ENCODE measurements around the gene FOXF2. TPM values are rescaled to one million over a fixed set of nuclear protein-coding genes. Genes with fewer than 3 reads are reported as not detected.

FOXF2 gene
- total RNA-seq, 2 donors from 2014 or later = 0.11 TPM; not detected in 1

- Histone ChIP-seq H3K4me1 (ENCODE audit: control insufficient read depth, insufficient read depth, low read length) (no peaks in the 10 kb centered on the region), H3K36me3 (ENCODE audit: control insufficient read depth, insufficient read depth, low read length) (no peaks in the 10 kb centered on the region), H3K27me3 (ENCODE audit: control insufficient read depth, insufficient read depth, low read length, poor library complexity, severe bottlenecking) (peaks cover 96% of the 10 kb centered on the region), H3K27ac (ENCODE audit: low read depth, low read length) (no peak overlapping the region), H3K9me3 (ENCODE audit: control insufficient read depth, low read length) (no peaks in the 10 kb centered on the region), H3K9ac (ENCODE audit: extremely low read depth, low read length, poor library complexity, severe bottlenecking) (no peak overlapping the region), H3K4me3 (ENCODE audit: low read length) (no peak overlapping the region)
- whole genome bisulfite sequencing, 2 experiments (ENCODE audit: insufficient coverage in 1 of 2, insufficient read length in 1 of 2) = 5 to 13% methylated on average over 12 to 34 of the region's 34 CpGs
- H3K36me3 Mint-ChIP-seq (ENCODE audit: low read depth) = no peaks in the 10 kb centered on the region
- H3K4me1 Mint-ChIP-seq = peaks cover 22% of the 10 kb centered on the region
- peak; percentile 71 for DNase-seq
- H3K27me3 Mint-ChIP-seq (ENCODE audit: insufficient read depth) = peaks cover 95% of the 10 kb centered on the region
- no peak for TF ChIP-seq CTCF (conservative IDR thresholded peaks at IDR 0.05)
- H3K4me3 Mint-ChIP-seq = peak overlapping the region; percentile 33
- no peak overlapping the region for H3K27ac Mint-ChIP-seq
- no peaks in the 10 kb centered on the region for H3K9me3 Mint-ChIP-seq
These were observed 4.7 kb upstream of the FOXF2 start for GRCh38 chr6:1384549-1385128.

GRCh38 chr6:1385129-1386037 lies 4.0 kb upstream of the FOXF2 start:
- no peaks in the 10 kb centered on the region for H3K9me3 Mint-ChIP-seq
- 5 to 7% methylated on average over 30 to 38 of the region's 39 CpGs for WGBS, 2 experiments (ENCODE audit: insufficient coverage in 1 of 2, insufficient read length in 1 of 2)
- peak; percentile 77 for DNase-seq
- Histone ChIP-seq H3K4me1 (ENCODE audit: control insufficient read depth, insufficient read depth, low read length) (no peaks in the 10 kb centered on the region), H3K27ac (ENCODE audit: low read depth, low read length) (no peak overlapping the region), H3K9ac (ENCODE audit: extremely low read depth, low read length, poor library complexity, severe bottlenecking) (no peak overlapping the region), H3K27me3 (ENCODE audit: control insufficient read depth, insufficient read depth, low read length, poor library complexity, severe bottlenecking) (peaks cover 94% of the 10 kb centered on the region), H3K36me3 (ENCODE audit: control insufficient read depth, insufficient read depth, low read length) (no peaks in the 10 kb centered on the region), H3K9me3 (ENCODE audit: control insufficient read depth, low read length) (no peaks in the 10 kb centered on the region), H3K4me3 (ENCODE audit: low read length) (no peak overlapping the region)
- TF ChIP-seq CTCF (conservative IDR thresholded peaks at IDR 0.05) = no peak
- no peaks in the 10 kb centered on the region for H3K36me3 Mint-ChIP-seq (ENCODE audit: low read depth)
- peaks cover 22% of the 10 kb centered on the region for H3K4me1 Mint-ChIP-seq
- no peak overlapping the region for H3K27ac Mint-ChIP-seq
- H3K4me3 Mint-ChIP-seq = no peak overlapping the region
- H3K27me3 Mint-ChIP-seq (ENCODE audit: insufficient read depth) = peaks cover 93% of the 10 kb centered on the region

GRCh38 chr6:1386038-1386709 lies 3.2 kb upstream of the FOXF2 start:
- Mint-ChIP-seq H3K4me1 (peaks cover 22% of the 10 kb centered on the region), H3K27me3 (ENCODE audit: insufficient read depth) (peaks cover 92% of the 10 kb centered on the region), H3K27ac (no peak overlapping the region), H3K9me3 (no peaks in the 10 kb centered on the region), H3K36me3 (ENCODE audit: low read depth) (no peaks in the 10 kb centered on the region), H3K4me3 (no peak overlapping the region)
- DNase-seq = peak; percentile 37
- WGBS, 2 experiments (ENCODE audit: insufficient coverage in 1 of 2, insufficient read length in 1 of 2) = 31 to 44% methylated on average over 3 to 4 of the region's 4 CpGs
- no peak overlapping the region for H3K4me3 ChIP-seq (ENCODE audit: low read length)
- TF ChIP-seq CTCF (conservative IDR thresholded peaks at IDR 0.05) = no peak
- no peak overlapping the region for H3K27ac ChIP-seq (ENCODE audit: low read depth, low read length)
- peaks cover 94% of the 10 kb centered on the region for H3K27me3 ChIP-seq (ENCODE audit: control insufficient read depth, insufficient read depth, low read length, poor library complexity, severe bottlenecking)
- peaks cover 3% of the 10 kb centered on the region for H3K4me1 ChIP-seq (ENCODE audit: control insufficient read depth, insufficient read depth, low read length)
- no peaks in the 10 kb centered on the region for H3K9me3 ChIP-seq (ENCODE audit: control insufficient read depth, low read length)
- no peak overlapping the region for H3K9ac ChIP-seq (ENCODE audit: extremely low read depth, low read length, poor library complexity, severe bottlenecking)
- no peaks in the 10 kb centered on the region for H3K36me3 ChIP-seq (ENCODE audit: control insufficient read depth, insufficient read depth, low read length)
